WTC11 (cell line): ENCODE measurements around the gene PSAT1. TPM values are rescaled to one million over a fixed set of nuclear protein-coding genes. Genes with fewer than 3 reads are reported as not detected.

ENCODE experiments used
- ATAC-seq: fragments of 200-7000 bp; cut with Tn5 transposase; 2 replicates; pipeline ENCODE4 v1.10.0; 2021; ENCODE audit warnings: mild to moderate bottlenecking, moderate library complexity
- CTCF ChIA-PET: fragments of 300-600 bp; sonication (Branson Sonifier 250); formaldehyde crosslinking; loops from one replicate; lab custom pipeline; 2021; ENCODE audit warnings: antibody characterized with exemption; lab: Charles Lee
- POLR2A ChIA-PET: fragments of 350-600 bp; sonication (Branson Sonifier 250); formaldehyde crosslinking; loops from one replicate; lab custom pipeline; 2021; ENCODE audit warnings: antibody characterized with exemption; lab: Charles Lee
- DNase-seq: peaks from one replicate; pipeline ENCODE4 v3.0.0; 2021; ENCODE audit warnings: low spot score
- H3K27ac Mint-ChIP-seq: 2 replicates; pipeline ENCODE4 v1.8.0; 2021; ENCODE audit warnings: mixed read lengths
- H3K27me3 Mint-ChIP-seq: 2 replicates; pipeline ENCODE4 v1.8.0; 2021; ENCODE audit warnings: low read depth, mild to moderate bottlenecking, moderate library complexity, mixed read lengths
- H3K36me3 Mint-ChIP-seq: 2 replicates; pipeline ENCODE4 v1.8.0; 2021; ENCODE audit warnings: mixed read lengths
- H3K4me1 Mint-ChIP-seq: 2 replicates; pipeline ENCODE4 v1.8.0; 2022; ENCODE audit warnings: mixed read lengths
- H3K4me3 Mint-ChIP-seq: 2 replicates; pipeline ENCODE4 v1.8.0; 2021; ENCODE audit warnings: mild to moderate bottlenecking, moderate library complexity, mixed read lengths
- H3K9me3 Mint-ChIP-seq: 2 replicates; pipeline ENCODE4 v1.8.0; 2021; ENCODE audit warnings: mixed read lengths
- ATF1 ChIP-seq: sonication (generic); formaldehyde crosslinking; IDR thresholded peaks from 2 replicates; pipeline ENCODE4 v1.8.1; 2023; ENCODE audit warnings: mild to moderate bottlenecking, moderate library complexity, missing genetic modification reagents
- CBFB ChIP-seq: sonication (generic); formaldehyde crosslinking; IDR thresholded peaks from 2 replicates; pipeline ENCODE4 v1.8.1; 2022; ENCODE audit warnings: mild to moderate bottlenecking, low read depth, missing genetic modification reagents
- ETV6 ChIP-seq: sonication (generic); formaldehyde crosslinking; IDR thresholded peaks from 2 replicates; pipeline ENCODE4 v1.8.1; 2022; ENCODE audit warnings: mild to moderate bottlenecking, missing genetic modification reagents
- FOXJ3 ChIP-seq: sonication (generic); formaldehyde crosslinking; IDR thresholded peaks from 2 replicates; pipeline ENCODE4 v1.9.0; 2021; ENCODE audit warnings: missing genetic modification reagents, mild to moderate bottlenecking, borderline replicate concordance
- FOXP1 ChIP-seq: sonication (generic); formaldehyde crosslinking; IDR thresholded peaks from 2 replicates; pipeline ENCODE4 v1.8.0; 2022; ENCODE audit warnings: missing genetic modification reagents, mild to moderate bottlenecking, moderate library complexity, borderline replicate concordance
- KAT7 ChIP-seq: sonication (generic); formaldehyde crosslinking; IDR thresholded peaks from 2 replicates; pipeline ENCODE4 v1.8.1; 2023; ENCODE audit warnings: missing genetic modification reagents, mild to moderate bottlenecking, borderline replicate concordance
- NR3C1 ChIP-seq: sonication (generic); formaldehyde crosslinking; conservative IDR thresholded peaks from 2 replicates; pipeline ENCODE4 v1.8.1; 2023; ENCODE audit warnings: low read depth, mild to moderate bottlenecking, missing genetic modification reagents
- SOX15 ChIP-seq: fragments of 250-450 bp; sonication (Bioruptor Pico); IDR thresholded peaks from 2 replicates; pipeline ENCODE4 v1.9.0; 2021; ENCODE audit warnings: mild to moderate bottlenecking
- ZBTB21 ChIP-seq: sonication (generic); formaldehyde crosslinking; IDR thresholded peaks from 2 replicates; pipeline ENCODE4 v1.8.1; 2023; ENCODE audit warnings: mild to moderate bottlenecking, missing genetic modification reagents, borderline replicate concordance
- ZNF219 ChIP-seq: sonication (generic); formaldehyde crosslinking; IDR thresholded peaks from 2 replicates; pipeline ENCODE4 v1.8.0; 2023; ENCODE audit warnings: missing genetic modification reagents, mild to moderate bottlenecking, borderline replicate concordance
- ZNF416 ChIP-seq: fragments of 250-450 bp; sonication (Bioruptor Pico); IDR thresholded peaks from 2 replicates; pipeline ENCODE4 v1.9.0; 2021; ENCODE audit warnings: mild to moderate bottlenecking, inconsistent platforms
- ZNF671 ChIP-seq: fragments of 250-450 bp; sonication (Bioruptor Pico); IDR thresholded peaks from 2 replicates; pipeline ENCODE4 v1.8.0; 2021; ENCODE audit warnings: mild to moderate bottlenecking
- total RNA-seq: library from RNA; stranded (reverse); gene quantifications from 3 replicates; pipeline ENCODE4 v1.2.3, GENCODE V29; 2021
- TF ChIP-seq, protein P1 (sequence below): fragments of 250-450 bp; sonication (Bioruptor Pico); IDR thresholded peaks from 2 replicates; pipeline ENCODE4 v1.9.0; 2021; ENCODE audit warnings: mild to moderate bottlenecking
- TF ChIP-seq, protein P2 (sequence below): sonication (generic); formaldehyde crosslinking; IDR thresholded peaks from 2 replicates; pipeline ENCODE4 v1.8.0; 2023; ENCODE audit warnings: missing genetic modification reagents
- TF ChIP-seq, protein P3 (sequence below): sonication (generic); formaldehyde crosslinking; IDR thresholded peaks from 2 replicates; pipeline ENCODE4 v1.8.1; 2023; ENCODE audit warnings: mild to moderate bottlenecking, missing genetic modification reagents, moderate library complexity
- TF ChIP-seq, protein P4 (sequence below): sonication (generic); formaldehyde crosslinking; IDR thresholded peaks from 2 replicates; pipeline ENCODE4 v1.8.0; 2022; ENCODE audit warnings: missing genetic modification reagents
- TF ChIP-seq, protein P5 (sequence below): sonication (generic); formaldehyde crosslinking; IDR thresholded peaks from 2 replicates; pipeline ENCODE4 v1.8.1; 2022; ENCODE audit warnings: mild to moderate bottlenecking, missing genetic modification reagents, moderate library complexity, borderline replicate concordance

PSAT1 gene
- total RNA-seq, 1 experiment from 2014 or later = 240 TPM

DNA sequence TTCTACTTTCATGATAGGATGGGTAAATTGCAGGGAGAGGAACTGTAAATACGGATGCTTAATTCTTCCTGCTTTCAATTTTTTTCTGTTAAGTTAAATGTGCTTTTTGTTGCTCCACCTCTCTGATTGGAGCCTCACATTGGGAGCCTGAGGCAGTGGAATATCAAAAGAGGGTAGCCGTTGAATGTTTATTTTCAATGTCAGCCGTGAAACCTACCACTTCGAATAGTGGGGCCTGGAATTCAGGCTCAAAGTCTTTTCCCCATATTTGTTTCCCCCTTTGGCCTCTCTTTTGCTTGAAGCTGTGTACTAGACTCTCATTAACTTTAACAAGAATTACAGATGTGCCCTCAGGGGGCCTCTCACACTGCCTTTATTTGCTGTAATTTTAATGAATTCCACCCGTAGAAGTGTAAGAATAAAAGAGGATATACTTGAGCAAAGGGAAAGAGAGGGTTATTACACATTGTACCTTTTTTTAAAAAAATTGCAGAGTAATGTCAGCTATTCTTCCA lies 29.0 kb downstream of the PSAT1 start:
- no peaks in the 10 kb centered on the region; the same call in 1 of the 2 replicates for H3K9me3 Mint-ChIP-seq
- H3K4me1 Mint-ChIP-seq = peaks cover 25% of the 10 kb centered on the region
- H3K36me3 Mint-ChIP-seq = peaks cover 85% of the 10 kb centered on the region
- no peak overlapping the region for H3K4me3 Mint-ChIP-seq
- TF ChIP-seq, protein P1, sequence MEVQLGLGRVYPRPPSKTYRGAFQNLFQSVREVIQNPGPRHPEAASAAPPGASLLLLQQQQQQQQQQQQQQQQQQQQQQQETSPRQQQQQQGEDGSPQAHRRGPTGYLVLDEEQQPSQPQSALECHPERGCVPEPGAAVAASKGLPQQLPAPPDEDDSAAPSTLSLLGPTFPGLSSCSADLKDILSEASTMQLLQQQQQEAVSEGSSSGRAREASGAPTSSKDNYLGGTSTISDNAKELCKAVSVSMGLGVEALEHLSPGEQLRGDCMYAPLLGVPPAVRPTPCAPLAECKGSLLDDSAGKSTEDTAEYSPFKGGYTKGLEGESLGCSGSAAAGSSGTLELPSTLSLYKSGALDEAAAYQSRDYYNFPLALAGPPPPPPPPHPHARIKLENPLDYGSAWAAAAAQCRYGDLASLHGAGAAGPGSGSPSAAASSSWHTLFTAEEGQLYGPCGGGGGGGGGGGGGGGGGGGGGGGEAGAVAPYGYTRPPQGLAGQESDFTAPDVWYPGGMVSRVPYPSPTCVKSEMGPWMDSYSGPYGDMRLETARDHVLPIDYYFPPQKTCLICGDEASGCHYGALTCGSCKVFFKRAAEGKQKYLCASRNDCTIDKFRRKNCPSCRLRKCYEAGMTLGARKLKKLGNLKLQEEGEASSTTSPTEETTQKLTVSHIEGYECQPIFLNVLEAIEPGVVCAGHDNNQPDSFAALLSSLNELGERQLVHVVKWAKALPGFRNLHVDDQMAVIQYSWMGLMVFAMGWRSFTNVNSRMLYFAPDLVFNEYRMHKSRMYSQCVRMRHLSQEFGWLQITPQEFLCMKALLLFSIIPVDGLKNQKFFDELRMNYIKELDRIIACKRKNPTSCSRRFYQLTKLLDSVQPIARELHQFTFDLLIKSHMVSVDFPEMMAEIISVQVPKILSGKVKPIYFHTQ (CRISPR knock-in tag) = no peak
- TF ChIP-seq, protein P2, sequence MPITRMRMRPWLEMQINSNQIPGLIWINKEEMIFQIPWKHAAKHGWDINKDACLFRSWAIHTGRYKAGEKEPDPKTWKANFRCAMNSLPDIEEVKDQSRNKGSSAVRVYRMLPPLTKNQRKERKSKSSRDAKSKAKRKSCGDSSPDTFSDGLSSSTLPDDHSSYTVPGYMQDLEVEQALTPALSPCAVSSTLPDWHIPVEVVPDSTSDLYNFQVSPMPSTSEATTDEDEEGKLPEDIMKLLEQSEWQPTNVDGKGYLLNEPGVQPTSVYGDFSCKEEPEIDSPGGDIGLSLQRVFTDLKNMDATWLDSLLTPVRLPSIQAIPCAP (CRISPR knock-in tag) = no peak
- TF ChIP-seq FOXJ3 (CRISPR knock-in tag) (no peak), NR3C1 (no peak), ATF1 (CRISPR knock-in tag) (no peak), ZBTB21 (CRISPR knock-in tag) (no peak), ZNF219 (CRISPR knock-in tag) (no peak), SOX15 (CRISPR knock-in tag) (no peak), ZNF416 (CRISPR knock-in tag) (no peak), ZNF671 (no peak), KAT7 (CRISPR knock-in tag) (no peak)
- TF ChIP-seq, protein P3, sequence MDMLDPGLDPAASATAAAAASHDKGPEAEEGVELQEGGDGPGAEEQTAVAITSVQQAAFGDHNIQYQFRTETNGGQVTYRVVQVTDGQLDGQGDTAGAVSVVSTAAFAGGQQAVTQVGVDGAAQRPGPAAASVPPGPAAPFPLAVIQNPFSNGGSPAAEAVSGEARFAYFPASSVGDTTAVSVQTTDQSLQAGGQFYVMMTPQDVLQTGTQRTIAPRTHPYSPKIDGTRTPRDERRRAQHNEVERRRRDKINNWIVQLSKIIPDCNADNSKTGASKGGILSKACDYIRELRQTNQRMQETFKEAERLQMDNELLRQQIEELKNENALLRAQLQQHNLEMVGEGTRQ (CRISPR knock-in tag) = no peak
- TF ChIP-seq, protein P4, sequence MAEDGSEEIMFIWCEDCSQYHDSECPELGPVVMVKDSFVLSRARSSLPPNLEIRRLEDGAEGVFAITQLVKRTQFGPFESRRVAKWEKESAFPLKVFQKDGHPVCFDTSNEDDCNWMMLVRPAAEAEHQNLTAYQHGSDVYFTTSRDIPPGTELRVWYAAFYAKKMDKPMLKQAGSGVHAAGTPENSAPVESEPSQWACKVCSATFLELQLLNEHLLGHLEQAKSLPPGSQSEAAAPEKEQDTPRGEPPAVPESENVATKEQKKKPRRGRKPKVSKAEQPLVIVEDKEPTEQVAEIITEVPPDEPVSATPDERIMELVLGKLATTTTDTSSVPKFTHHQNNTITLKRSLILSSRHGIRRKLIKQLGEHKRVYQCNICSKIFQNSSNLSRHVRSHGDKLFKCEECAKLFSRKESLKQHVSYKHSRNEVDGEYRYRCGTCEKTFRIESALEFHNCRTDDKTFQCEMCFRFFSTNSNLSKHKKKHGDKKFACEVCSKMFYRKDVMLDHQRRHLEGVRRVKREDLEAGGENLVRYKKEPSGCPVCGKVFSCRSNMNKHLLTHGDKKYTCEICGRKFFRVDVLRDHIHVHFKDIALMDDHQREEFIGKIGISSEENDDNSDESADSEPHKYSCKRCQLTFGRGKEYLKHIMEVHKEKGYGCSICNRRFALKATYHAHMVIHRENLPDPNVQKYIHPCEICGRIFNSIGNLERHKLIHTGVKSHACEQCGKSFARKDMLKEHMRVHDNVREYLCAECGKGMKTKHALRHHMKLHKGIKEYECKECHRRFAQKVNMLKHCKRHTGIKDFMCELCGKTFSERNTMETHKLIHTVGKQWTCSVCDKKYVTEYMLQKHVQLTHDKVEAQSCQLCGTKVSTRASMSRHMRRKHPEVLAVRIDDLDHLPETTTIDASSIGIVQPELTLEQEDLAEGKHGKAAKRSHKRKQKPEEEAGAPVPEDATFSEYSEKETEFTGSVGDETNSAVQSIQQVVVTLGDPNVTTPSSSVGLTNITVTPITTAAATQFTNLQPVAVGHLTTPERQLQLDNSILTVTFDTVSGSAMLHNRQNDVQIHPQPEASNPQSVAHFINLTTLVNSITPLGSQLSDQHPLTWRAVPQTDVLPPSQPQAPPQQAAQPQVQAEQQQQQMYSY = no peak
- H3K27me3 Mint-ChIP-seq = no peaks in the 10 kb centered on the region
- ChIA-PET CTCF (no interaction called here), POLR2A (no interaction called here)
- no peak overlapping the region for H3K27ac Mint-ChIP-seq
- DNase-seq = no peak
- ATAC-seq = no peak

DNA sequence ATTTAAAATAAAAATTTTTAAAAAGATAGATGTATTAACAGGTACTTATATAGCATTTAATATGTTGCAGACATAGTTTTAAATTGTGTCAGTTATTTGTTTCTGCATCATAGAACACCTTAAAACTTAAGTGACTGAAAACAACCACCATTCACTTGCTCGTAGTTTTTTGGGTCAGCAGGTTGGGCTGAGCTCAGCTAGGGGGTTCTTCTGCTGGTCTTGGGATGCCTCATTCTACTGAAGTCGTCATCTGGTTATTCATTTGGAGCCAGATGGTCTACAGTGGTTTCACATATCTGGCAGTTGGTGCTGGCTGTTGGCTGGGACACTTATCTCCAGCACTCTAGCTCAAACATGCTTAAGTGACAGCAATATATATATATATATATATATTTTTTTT lies 29.6 kb downstream of the PSAT1 start:
- Mint-ChIP-seq H3K9me3 (no peaks in the 10 kb centered on the region; the same call in 1 of the 2 replicates), H3K27me3 (no peaks in the 10 kb centered on the region), H3K4me3 (no peak overlapping the region), H3K36me3 (peaks cover 85% of the 10 kb centered on the region), H3K4me1 (peaks cover 25% of the 10 kb centered on the region), H3K27ac (no peak overlapping the region)
- POLR2A ChIA-PET = no interaction called here
- no peak for ATAC-seq
- DNase-seq = no peak
- CTCF ChIA-PET = no interaction called here
- TF ChIP-seq ATF1 (CRISPR knock-in tag) (no peak), CBFB (CRISPR knock-in tag) (no peak), ETV6 (no peak), FOXP1 (CRISPR knock-in tag) (no peak)
- TF ChIP-seq, protein P5, sequence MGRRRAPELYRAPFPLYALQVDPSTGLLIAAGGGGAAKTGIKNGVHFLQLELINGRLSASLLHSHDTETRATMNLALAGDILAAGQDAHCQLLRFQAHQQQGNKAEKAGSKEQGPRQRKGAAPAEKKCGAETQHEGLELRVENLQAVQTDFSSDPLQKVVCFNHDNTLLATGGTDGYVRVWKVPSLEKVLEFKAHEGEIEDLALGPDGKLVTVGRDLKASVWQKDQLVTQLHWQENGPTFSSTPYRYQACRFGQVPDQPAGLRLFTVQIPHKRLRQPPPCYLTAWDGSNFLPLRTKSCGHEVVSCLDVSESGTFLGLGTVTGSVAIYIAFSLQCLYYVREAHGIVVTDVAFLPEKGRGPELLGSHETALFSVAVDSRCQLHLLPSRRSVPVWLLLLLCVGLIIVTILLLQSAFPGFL (CRISPR knock-in tag) = no peak
